Hematopoietic multipotent progenitor cell (in vitro differentiated cells): ENCODE results near the gene ELOVL7. TPM values are rescaled to one million over a fixed set of nuclear protein-coding genes. Genes with fewer than 3 reads are reported as not detected.
"Not testable (repeated sequence)": the region's sequence is repeated elsewhere in the genome, so short reads cannot be mapped to it uniquely, and the experiment has no call there.

Experiments
- DNase-seq, 3 donors: peaks; one replicate each; pipeline ENCODE4 v3.0.0-alpha.2; 2011 to 2015; ENCODE audit warnings: low read depth in 2 of 3, low spot score in 2 of 3
- total RNA-seq: library from RNA; depleted of rRNA; stranded (reverse); fragments of >200 nt; gene quantifications from one replicate; pipeline ENCODE4 v1.2.3, GENCODE V29; 2012

ELOVL7 gene
- total RNA-seq, 1 donor: 8.1 TPM

GRCh38 chr5:60797482-60798153, 46.5 kb downstream of the ELOVL7 start:
- DNase-seq: no peak

DNA sequence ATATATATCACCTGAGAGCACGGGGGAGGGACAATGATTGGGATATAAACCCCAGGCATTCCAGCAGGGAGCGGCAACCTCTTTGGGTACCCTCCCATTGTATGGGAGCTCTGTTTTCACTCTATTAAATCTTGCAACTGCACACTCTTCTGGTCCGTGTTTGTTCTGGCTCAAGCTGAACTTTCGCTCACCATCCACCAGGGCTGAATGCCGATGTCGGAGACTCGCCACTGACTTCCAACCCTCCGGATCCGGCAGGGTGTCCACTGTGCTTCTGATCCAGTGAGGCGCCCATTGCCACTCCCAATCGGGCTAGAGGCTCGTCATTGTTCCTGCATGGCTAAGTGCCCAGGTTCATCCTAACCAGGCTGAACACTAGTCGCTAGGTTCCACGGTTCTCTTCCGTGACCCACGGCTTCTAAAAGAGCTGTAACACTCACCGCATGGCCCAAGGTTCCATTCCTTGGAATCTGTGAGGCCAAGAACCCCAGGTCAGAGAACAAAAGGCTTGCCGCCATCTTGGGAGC, 48.6 kb downstream of the ELOVL7 start:
- not testable (repeated sequence) for DNase-seq

- DNase-seq: no peak
Measured at GRCh38 chr5:60794691-60795090, 49.4 kb downstream of the ELOVL7 start.

- DNase-seq: no peak
Measured at GRCh38 chr5:60792438-60792837, 51.6 kb downstream of the ELOVL7 start.

GRCh38 chr5:60789551-60789950, 54.5 kb downstream of the ELOVL7 start:
- DNase-seq: no peak

DNA sequence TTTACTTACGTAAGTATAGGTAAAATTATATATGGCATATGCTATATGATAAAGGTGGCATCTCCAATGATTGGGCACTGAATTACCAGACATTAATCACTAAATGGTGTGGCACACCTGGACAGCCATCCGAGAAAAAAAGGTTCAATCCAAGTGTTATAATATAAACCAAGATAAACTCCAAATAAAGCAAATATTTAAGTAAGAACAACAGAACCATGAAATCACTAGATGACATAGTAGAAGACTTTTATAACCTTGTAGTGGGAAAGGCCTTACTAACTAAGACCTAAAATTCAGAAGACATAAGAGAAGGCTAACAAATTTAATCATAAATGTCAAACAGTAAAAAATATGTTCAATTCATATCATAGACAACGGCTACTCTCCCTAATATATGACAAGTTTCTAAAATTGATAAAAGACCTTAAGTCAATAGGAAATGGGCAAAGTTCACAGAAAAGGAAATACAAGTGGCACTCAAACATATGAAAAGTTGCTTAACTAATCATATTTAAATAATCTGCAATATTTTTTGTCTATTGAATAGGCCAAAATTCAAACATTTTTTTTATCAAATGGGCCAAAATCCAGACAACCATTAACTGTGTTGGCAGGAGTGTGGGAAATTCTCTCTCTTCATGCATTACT, 55.1 kb downstream of the ELOVL7 start:
- no peak for DNase-seq

GRCh38 chr5:60779466-60779865, 64.6 kb downstream of the ELOVL7 start:
- no peak for DNase-seq

GRCh38 chr5:60776343-60776742, 67.7 kb downstream of the ELOVL7 start:
- no peak for DNase-seq

GRCh38 chr5:60765019-60765709, 78.9 kb downstream of the ELOVL7 start:
- DNase-seq: no peak

DNA sequence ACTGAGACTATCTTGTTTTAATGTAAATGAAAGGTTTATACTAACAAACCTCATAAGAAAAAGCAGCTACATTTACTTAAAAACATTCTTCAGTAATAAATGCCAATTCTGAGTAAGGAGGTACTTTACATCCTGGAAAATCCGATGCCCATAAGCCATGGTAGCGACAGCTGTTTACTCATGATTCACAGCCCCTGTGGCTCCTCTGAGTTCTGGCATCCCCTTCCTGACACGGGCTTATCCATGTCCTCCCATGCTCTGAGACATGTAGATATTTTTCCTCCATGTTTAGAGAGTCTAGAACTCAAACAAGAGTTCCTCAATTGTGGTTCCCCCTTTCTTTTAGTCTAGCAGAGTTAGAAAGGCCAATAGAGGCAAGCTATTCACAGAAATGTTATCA, 81.0 kb downstream of the ELOVL7 start:
- DNase-seq: no peak

- DNase-seq: no peak
Measured at GRCh38 chr5:60754495-60754894, 89.6 kb downstream of the ELOVL7 start.

DNA sequence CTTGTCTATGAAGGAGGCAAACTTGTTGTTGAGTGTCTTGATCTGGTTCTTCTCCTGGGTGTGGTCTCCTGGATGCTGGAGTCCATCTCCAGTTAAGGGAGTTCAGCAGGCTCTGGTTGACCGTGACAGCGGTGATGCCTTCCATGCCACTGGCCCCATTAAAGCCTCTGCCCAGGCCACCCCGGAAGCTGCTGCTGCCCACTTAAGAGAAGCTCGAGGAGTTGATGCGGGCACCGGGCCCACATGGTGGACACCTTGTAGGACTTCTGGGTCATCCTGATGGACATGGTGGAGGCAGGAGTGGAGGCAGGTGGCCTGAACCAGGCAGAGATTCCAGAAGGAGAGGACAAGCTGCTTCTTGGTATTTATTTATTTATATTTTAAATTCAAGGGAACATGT, 99.4 kb downstream of the ELOVL7 start:
- no peak for DNase-seq

DNA sequence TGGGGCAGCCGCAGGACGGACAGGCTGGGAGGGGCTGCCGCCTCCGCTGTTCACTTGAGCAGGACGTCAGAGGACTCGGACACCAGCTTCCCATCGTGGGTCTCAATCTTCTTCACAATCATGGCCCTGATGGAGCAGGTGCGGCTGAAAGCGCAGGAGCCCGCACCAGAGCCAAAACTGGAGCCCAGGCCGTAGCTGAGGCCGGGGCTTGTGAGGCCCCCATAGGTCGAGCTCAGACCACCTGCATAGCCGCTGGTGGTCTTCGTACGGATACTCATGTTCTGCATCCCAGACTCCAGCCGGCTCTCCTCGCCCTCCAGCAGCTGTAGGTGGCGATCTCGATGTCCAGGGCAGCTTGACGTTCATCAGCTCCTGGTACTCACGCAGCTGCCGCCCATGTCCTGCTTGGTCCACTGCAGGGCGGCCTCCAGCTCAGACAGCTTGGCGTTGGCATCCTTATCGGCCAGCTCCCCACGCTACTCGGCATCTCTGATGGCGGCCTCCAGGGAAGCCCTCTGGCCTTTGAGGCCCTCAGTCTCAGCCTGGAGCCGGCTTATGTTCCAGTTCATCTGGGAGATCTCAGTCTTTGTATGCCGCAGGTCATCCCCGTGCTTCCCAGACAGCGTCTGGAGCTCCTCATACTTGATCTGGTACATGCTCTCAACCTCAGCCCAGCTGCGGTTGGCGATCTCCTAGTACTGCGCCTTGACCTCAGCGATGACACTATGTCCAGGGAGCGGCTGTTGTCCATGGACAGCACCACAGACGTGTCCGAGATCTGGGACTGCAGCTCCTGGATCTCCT, 100.4 kb downstream of the ELOVL7 start:
- no peak for DNase-seq

DNA sequence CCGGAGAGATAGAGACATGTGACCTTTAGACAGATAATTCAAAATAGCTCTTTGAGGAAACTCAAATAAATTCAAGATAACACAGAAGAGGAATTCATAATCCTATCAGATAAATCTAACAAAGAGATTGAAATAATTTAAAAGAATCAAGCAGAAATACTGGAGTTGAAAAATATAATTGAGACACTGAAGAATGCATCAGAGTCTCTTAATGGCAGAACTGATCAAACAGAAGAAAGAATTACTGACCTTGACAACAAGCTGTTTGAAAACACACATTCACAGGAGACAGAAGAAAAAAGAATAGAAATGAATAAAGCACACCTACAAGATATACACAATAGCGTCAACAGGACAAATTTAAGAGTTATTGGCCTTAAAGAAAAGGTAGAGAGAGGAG, 103.7 kb downstream of the ELOVL7 start:
- no peak for DNase-seq

GRCh38 chr5:60738933-60739332, 105.1 kb downstream of the ELOVL7 start:
- DNase-seq: no peak

DNA sequence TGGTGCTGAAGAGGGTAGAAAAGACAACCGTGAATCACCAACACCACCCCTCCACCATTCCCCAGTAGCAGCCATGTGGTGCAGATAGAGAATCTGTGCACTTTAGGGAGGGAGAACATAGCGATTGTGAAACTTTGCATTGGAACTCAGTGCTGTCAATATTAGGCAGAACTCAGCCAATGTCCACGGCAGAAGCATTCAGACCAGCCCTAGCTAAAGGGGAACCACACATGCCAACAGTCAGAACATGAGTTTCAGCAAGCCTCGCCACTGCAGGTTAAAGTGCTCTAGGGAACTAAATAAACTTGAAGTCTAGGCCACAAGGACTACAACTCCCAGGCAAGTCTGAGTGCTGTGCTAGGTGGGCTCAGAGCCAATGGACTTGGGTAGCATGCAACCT, 105.6 kb downstream of the ELOVL7 start:
- no peak for DNase-seq

DNA sequence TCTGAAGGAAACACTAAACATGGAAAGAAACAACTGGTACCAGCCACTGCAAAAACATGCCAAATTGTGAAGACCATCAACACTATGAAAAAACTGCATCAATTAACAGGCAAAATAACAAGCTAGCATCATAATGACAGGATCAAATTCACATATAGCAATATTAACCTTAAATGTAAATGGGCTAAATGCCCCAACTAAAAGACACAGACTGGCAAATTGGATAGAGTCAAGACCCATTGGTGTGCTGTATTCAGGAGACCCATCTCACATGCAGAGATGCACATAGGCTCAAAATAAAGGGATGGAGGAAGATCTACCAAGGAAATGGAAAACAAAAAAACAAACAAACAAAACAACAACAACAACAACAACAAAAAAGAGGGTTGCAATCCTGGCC, 113.2 kb downstream of the ELOVL7 start:
- DNase-seq: not testable (repeated sequence)

DNA sequence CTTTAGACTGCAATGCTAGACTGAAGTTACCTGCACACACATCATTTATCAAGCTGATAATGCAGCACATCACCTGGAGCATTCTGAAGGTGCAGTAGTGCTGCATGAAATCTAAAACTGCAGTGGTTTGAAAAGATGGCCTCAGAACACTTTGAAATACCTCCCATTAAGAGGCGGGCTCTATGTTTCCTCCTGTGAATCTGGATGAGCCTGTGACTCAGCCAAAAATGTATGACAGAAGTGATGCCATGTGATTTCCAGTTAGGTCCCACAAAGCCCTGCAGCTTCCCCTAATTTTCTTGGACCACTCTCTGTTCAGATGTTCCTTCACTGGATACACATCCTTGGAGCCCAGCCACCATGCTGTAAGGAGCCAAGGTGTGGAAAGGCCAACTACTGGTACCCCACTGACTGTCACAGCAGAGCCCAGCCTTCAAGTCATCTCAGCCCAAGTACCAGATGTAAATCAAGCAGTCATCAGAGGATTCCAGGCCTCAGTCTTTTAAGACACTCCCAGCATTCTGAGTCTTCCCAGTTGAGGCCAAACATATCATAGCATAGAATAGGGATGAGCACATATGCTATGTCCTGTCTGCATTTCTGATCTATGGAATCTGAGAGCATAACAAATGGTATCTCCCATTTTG, 116.9 kb downstream of the ELOVL7 start:
- peak in 1 of 3 donors; percentile 7 for DNase-seq

DNA sequence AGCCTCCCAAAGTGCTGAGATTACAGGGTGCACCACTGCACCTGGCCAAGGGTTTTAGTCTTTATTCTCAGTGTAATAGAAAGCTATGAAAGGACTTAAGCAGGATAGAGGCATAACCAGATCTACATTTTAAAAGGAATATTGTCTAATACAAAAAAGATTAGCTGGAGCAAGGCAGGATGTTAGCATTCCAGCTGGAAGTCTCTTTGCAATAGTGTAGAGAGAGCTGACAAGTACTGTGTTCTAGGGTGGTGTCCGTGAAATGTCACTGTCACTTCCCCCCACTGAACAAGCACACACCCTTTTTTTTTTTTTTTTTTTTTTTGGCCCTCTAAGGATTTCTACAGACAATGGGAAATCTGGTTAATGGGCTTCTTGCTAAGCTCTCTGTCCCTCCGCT, 119.9 kb downstream of the ELOVL7 start:
- DNase-seq: no peak

DNA sequence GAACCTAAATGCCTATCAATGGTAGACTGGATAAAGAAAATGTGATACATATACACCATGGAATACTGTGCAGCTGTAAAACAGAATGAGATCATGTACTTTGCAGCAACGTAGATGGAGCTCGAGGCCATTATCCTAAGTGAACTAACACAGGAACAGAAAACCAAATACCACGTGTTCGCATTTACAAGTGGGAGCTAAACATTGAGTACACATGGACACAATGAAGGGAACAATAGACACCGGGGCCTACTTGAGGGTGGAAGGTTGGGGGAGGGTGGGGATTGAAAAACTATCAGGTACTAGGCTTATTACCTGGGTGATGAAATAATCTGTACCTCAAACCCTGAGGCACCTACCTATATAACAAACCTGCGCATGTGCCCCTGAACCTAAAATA, 121.7 kb downstream of the ELOVL7 start:
- no peak for DNase-seq
